K562 (cell line): ENCODE measurements around the gene TMEM205. TPM values are rescaled to one million over a fixed set of nuclear protein-coding genes. Genes with fewer than 3 reads are reported as not detected.
A peak's percentile ranks its signal among the peaks of the same experiment; 100 is the strongest.

Experiments
- CC2D1A ChIP-seq: fragments of 450-650 bp; IDR thresholded peaks from 2 replicates; pipeline ENCODE4 v1.6.1; 2017; ENCODE audit warnings: mild to moderate bottlenecking
- CHD4 ChIP-seq: fragments of 200-600 bp; sonication (generic); IDR thresholded peaks from 3 replicates; pipeline ENCODE4 v1.6.1; 2012; ENCODE audit warnings: low read depth, mild to moderate bottlenecking, mixed read lengths, low read length, inconsistent platforms; ENCODE audit not compliant: insufficient read depth, insufficient replicate concordance, poor library complexity, severe bottlenecking
- EGR1 ChIP-seq: fragments of 450-650 bp; conservative IDR thresholded peaks from 2 replicates; pipeline ENCODE4 v1.6.1; 2017; ENCODE audit warnings: mild to moderate bottlenecking
- FOSL1 ChIP-seq: fragments of 200-800 bp; sonication (Bioruptor generic); conservative IDR thresholded peaks from 2 replicates; pipeline ENCODE4 v1.6.1; 2016; ENCODE audit warnings: missing genetic modification characterization, missing compliant biosample characterization
- FOXJ2 ChIP-seq: fragments of 200-800 bp; sonication (Bioruptor generic); IDR thresholded peaks from 2 replicates; pipeline ENCODE4 v1.6.1; 2016; ENCODE audit warnings: missing genetic modification characterization, missing compliant biosample characterization
- HMG20A ChIP-seq: fragments of 450-650 bp; formaldehyde crosslinking; conservative IDR thresholded peaks from 2 replicates; pipeline ENCODE4 v1.4.0; 2020; ENCODE audit warnings: mild to moderate bottlenecking, mixed read lengths
- MEF2D ChIP-seq: conservative IDR thresholded peaks from 2 replicates; pipeline ENCODE4 v1.6.1; 2016; ENCODE audit warnings: low read depth, missing genetic modification characterization, missing compliant biosample characterization
- POLR3G ChIP-seq: IDR thresholded peaks from 2 replicates; pipeline ENCODE4 v1.6.1; 2011; ENCODE audit not compliant: insufficient read length, insufficient replicate concordance; ENCODE audit errors: extremely low read depth
- PTRF ChIP-seq: fragments of 450-650 bp; IDR thresholded peaks from 2 replicates; pipeline ENCODE4 v1.6.1; 2016; ENCODE audit warnings: mild to moderate bottlenecking, missing genetic modification characterization, missing compliant biosample characterization
- RBM15 ChIP-seq: fragments of 200-400 bp; formaldehyde crosslinking; IDR thresholded peaks from 2 replicates; pipeline ENCODE4 v1.6.1; 2018; ENCODE audit warnings: mild to moderate bottlenecking, low read length, moderate library complexity; ENCODE audit not compliant: insufficient read depth
- RFX1 ChIP-seq: fragments of 450-650 bp; IDR thresholded peaks from 2 replicates; pipeline ENCODE4 v1.6.1; 2016; ENCODE audit warnings: mild to moderate bottlenecking, moderate library complexity
- SMC3 ChIP-seq: conservative IDR thresholded peaks from 2 replicates; pipeline ENCODE4 v1.6.1; 2011; ENCODE audit warnings: low read depth, low read length, improper control_type of control experiment; ENCODE audit not compliant: insufficient read depth
- STAT5A ChIP-seq: IDR thresholded peaks from 2 replicates; pipeline ENCODE4 v1.6.1; 2012; ENCODE audit warnings: low read length, inconsistent platforms, borderline replicate concordance
- THRAP3 ChIP-seq: fragments of 450-650 bp; IDR thresholded peaks from 2 replicates; pipeline ENCODE4 v1.6.1; 2016; ENCODE audit warnings: mild to moderate bottlenecking, inconsistent platforms, borderline replicate concordance
- polyA plus RNA-seq, 8 experiments: library from polyadenylated mRNA; depleted of rRNA in 4 of 8; stranded (reverse) in 5 of 8; unstranded in 3 of 8; fragments of >200 nt; fragmentation: Nextera tagmentation in 2 of 8; fragmentation: Illumina TruSeq in 1 of 8; extraction: Ambion mirVana in 2 of 8; extraction: Trizol in 1 of 8; gene quantifications; 2 replicates each; pipeline versions ENCODE4 v1.2.1 to v1.2.3, GENCODE V29; 2011 to 2014; ENCODE audit warnings: inconsistent platforms in 1 of 8, missing spikeins in 1 of 8
- total RNA-seq, 7 experiments: library from RNA; depleted of rRNA in 6 of 7; stranded (reverse); fragments of >200 nt in 6 of 7; fragmentation: Illumina TruSeq in 2 of 7; extraction: Trizol in 2 of 7; gene quantifications; 2 replicates each; pipeline versions ENCODE4 v1.2.1 to v1.2.3, GENCODE V29; 2011 to 2021; ENCODE audit warnings: low replicate concordance in 1 of 7
- TF ChIP-seq, protein P1 (sequence below), 2 experiments: IDR thresholded peaks; 2 replicates each; pipeline ENCODE4 v1.6.1; 2012; ENCODE audit warnings: improper control_type of control experiment in 2 of 2, low read depth in 2 of 2, low read length in 2 of 2, borderline replicate concordance in 1 of 2
- TF ChIP-seq, protein P2 (sequence below): fragments of 450-650 bp; IDR thresholded peaks from 2 replicates; pipeline ENCODE4 v1.6.1; 2016; ENCODE audit warnings: low read depth

TMEM205 gene
- total and polyA plus RNA-seq, 9 of the 15 experiments (the other 6 are each of a cell fraction or from before 2014, with no cell fraction given): 21.3 to 81.5 (median 44.1) TPM

DNA sequence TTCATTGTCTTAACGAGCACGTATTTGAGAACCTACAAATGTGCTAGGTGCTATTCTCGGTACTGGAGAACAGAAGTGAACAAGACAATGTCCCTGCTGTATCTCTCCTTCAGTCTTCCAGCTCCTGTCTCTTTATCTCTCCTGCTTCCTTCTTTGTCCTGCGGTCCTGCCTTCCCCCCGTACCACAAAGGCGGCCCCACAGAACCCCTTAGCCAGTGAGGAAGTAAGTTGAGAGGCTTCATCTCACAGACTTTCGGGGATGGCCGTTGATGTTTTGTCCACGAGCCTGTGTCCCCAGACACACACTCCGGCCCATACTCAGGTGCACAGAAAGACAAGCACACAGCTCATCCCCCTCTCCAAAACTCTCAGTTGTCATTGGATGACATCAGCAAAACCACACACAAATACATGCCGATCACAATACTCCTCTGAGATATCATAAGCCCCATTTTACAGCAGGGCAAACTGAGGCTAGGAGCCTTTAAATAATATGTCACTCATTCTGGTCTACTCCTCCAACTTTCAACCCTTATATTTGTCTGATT, 27.9 kb upstream of the TMEM205 start (continued):
- TF ChIP-seq RBM15 (no peak), FOXJ2 (tag) (0 out of 2 replicates have a peak, but pooled peaks have one; percentile 17), POLR3G (no peak), MEF2D (tag) (0 out of 2 replicates have a peak, but pooled peaks have one; percentile 55), SMC3 (no peak), CHD4 (peak; percentile 98), CC2D1A (peak; percentile 43; the same call in 1 of the 2 replicates), HMG20A (no peak), RFX1 (no peak), THRAP3 (0 out of 2 replicates have a peak, but pooled peaks have one; percentile 17), STAT5A (no peak), PTRF (tag) (no peak), EGR1 (no peak), FOSL1 (tag) (peak; percentile 31; the same call in 1 of the 2 replicates)
- TF ChIP-seq, protein P1, sequence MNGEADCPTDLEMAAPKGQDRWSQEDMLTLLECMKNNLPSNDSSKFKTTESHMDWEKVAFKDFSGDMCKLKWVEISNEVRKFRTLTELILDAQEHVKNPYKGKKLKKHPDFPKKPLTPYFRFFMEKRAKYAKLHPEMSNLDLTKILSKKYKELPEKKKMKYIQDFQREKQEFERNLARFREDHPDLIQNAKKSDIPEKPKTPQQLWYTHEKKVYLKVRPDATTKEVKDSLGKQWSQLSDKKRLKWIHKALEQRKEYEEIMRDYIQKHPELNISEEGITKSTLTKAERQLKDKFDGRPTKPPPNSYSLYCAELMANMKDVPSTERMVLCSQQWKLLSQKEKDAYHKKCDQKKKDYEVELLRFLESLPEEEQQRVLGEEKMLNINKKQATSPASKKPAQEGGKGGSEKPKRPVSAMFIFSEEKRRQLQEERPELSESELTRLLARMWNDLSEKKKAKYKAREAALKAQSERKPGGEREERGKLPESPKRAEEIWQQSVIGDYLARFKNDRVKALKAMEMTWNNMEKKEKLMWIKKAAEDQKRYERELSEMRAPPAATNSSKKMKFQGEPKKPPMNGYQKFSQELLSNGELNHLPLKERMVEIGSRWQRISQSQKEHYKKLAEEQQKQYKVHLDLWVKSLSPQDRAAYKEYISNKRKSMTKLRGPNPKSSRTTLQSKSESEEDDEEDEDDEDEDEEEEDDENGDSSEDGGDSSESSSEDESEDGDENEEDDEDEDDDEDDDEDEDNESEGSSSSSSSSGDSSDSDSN (IDR thresholded peaks at IDR 0.05; ENCODE audit: borderline replicate concordance in 1 of 2, low read depth in 2 of 2, low read length in 2 of 2): no peak
- TF ChIP-seq, protein P2, sequence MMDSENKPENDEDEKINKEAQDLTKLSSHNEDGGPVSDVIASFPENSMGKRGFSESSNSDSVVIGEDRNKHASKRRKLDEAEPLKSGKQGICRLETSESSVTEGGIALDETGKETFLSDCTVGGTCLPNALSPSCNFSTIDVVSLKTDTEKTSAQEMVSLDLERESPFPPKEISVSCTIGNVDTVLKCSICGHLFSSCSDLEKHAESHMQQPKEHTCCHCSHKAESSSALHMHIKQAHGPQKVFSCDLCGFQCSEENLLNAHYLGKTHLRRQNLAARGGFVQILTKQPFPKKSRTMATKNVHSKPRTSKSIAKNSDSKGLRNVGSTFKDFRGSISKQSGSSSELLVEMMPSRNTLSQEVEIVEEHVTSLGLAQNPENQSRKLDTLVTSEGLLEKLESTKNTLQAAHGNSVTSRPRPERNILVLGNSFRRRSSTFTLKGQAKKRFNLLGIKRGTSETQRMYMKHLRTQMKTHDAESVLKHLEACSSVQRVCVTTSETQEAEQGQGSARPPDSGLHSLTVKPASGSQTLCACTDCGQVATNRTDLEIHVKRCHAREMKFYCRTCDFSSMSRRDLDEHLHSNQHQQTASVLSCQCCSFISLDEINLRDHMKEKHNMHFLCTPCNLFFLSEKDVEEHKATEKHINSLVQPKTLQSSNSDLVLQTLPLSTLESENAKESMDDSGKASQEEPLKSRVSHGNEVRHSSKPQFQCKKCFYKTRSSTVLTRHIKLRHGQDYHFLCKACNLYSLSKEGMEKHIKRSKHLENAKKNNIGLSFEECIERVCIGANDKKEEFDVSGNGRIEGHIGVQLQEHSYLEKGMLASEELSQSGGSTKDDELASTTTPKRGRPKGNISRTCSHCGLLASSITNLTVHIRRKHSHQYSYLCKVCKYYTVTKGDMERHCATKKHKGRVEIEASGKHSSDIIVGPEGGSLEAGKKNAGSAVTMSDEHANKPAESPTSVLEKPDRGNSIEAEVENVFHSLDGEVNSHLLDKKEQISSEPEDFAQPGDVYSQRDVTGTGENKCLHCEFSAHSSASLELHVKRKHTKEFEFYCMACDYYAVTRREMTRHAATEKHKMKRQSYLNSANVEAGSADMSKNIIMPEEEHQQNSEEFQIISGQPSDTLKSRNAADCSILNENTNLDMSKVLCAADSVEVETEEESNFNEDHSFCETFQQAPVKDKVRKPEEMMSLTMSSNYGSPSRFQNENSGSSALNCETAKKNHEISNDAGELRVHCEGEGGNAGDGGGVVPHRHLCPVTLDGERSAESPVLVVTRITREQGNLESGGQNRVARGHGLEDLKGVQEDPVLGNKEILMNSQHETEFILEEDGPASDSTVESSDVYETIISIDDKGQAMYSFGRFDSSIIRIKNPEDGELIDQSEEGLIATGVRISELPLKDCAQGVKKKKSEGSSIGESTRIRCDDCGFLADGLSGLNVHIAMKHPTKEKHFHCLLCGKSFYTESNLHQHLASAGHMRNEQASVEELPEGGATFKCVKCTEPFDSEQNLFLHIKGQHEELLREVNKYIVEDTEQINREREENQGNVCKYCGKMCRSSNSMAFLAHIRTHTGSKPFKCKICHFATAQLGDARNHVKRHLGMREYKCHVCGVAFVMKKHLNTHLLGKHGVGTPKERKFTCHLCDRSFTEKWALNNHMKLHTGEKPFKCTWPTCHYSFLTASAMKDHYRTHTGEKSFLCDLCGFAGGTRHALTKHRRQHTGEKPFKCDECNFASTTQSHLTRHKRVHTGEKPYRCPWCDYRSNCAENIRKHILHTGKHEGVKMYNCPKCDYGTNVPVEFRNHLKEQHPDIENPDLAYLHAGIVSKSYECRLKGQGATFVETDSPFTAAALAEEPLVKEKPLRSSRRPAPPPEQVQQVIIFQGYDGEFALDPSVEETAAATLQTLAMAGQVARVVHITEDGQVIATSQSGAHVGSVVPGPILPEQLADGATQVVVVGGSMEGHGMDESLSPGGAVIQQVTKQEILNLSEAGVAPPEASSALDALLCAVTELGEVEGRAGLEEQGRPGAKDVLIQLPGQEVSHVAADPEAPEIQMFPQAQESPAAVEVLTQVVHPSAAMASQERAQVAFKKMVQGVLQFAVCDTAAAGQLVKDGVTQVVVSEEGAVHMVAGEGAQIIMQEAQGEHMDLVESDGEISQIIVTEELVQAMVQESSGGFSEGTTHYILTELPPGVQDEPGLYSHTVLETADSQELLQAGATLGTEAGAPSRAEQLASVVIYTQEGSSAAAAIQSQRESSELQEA: no peak
